Endothelial cell of umbilical vein (primary cell): Measurements from ENCODE around the gene NRDC.

ENCODE experiments used
- EZH2 ChIP-seq: IDR thresholded peaks from 2 replicates; pipeline ENCODE4 v1.6.1; 2012; ENCODE audit warnings: borderline replicate concordance, low read depth, mild to moderate bottlenecking, moderate library complexity, low read length, inconsistent platforms; ENCODE audit not compliant: severe bottlenecking
- MYC ChIP-seq: IDR thresholded peaks from one replicate; pipeline ENCODE4 v1.6.1; 2011; ENCODE audit warnings: mild to moderate bottlenecking, low read depth, low read length
- POLR2A ChIP-seq: IDR thresholded peaks from 2 replicates; pipeline ENCODE4 v1.6.1; 2012; ENCODE audit warnings: low read depth, mild to moderate bottlenecking, control low read depth, low read length
- POLR2AphosphoS5 ChIP-seq: IDR thresholded peaks from 2 replicates; pipeline ENCODE4 v1.6.1; 2012; ENCODE audit warnings: low read depth, mild to moderate bottlenecking, control low read depth, low read length, moderate library complexity; ENCODE audit not compliant: insufficient read depth
- TF ChIP-seq, protein P1 (sequence below), 2 donors: IDR thresholded peaks; 1 replicate in 1 of 2; 2 replicates in 1 of 2; pipeline ENCODE4 v1.5.1; 2011; ENCODE audit warnings: low read length in 2 of 2, mild to moderate bottlenecking in 2 of 2, moderate library complexity in 2 of 2, control low read depth in 1 of 2, inconsistent platforms in 1 of 2, low read depth in 1 of 2; ENCODE audit not compliant: insufficient read depth in 1 of 2; ENCODE audit errors: extremely low read depth in 1 of 2
- TF ChIP-seq, protein P2 (sequence below): IDR thresholded peaks from 2 replicates; pipeline ENCODE4 v1.6.1; 2011; ENCODE audit not compliant: insufficient read depth, insufficient read length

DNA sequence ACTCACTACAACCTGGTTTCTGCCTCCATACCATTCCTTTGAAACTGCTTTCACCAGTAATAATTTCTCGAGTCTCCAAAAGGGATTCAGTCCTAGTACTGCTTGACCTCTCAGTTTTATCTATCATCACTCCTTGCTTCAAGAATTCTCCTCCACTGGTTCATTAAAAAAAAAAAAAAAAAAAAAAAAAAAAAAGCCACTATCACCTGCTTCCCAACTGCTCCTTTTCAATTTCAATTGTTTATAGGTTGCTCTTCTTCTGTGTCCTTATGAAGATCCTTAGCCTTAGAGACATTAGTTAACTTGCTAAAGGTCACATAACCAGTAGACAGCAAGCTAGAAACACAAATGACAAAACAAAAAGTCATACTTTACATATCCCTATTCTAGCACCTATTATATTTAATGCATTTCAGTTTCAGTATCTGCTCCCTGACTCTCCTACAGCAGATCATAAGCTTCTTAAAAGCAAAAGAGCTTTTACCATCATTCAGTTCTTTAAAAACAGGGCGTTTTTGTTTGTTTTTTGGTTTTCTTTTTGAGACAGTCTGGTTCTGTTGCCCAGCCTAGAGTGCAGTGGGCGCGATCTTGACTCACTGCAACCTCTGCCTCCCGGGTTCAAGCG, 7.1 kb downstream of the NRDC start:
- TF ChIP-seq, protein P1, sequence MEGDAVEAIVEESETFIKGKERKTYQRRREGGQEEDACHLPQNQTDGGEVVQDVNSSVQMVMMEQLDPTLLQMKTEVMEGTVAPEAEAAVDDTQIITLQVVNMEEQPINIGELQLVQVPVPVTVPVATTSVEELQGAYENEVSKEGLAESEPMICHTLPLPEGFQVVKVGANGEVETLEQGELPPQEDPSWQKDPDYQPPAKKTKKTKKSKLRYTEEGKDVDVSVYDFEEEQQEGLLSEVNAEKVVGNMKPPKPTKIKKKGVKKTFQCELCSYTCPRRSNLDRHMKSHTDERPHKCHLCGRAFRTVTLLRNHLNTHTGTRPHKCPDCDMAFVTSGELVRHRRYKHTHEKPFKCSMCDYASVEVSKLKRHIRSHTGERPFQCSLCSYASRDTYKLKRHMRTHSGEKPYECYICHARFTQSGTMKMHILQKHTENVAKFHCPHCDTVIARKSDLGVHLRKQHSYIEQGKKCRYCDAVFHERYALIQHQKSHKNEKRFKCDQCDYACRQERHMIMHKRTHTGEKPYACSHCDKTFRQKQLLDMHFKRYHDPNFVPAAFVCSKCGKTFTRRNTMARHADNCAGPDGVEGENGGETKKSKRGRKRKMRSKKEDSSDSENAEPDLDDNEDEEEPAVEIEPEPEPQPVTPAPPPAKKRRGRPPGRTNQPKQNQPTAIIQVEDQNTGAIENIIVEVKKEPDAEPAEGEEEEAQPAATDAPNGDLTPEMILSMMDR (IDR thresholded peaks at IDR 0.05; ENCODE audit: extremely low read depth in 1 of 2, insufficient read depth in 1 of 2, low read depth in 1 of 2, low read length in 2 of 2): no peak
- TF ChIP-seq POLR2A (no peak), EZH2 (no peak), POLR2AphosphoS5 (no peak), MYC (no peak)
- TF ChIP-seq, protein P2, sequence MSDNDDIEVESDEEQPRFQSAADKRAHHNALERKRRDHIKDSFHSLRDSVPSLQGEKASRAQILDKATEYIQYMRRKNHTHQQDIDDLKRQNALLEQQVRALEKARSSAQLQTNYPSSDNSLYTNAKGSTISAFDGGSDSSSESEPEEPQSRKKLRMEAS: no peak
